PFSK-1 (cell line): Measurements from ENCODE around the gene ATG16L2.

Source experiments
- FOXP2 ChIP-seq: optimal IDR thresholded peaks from 2 replicates; pipeline ENCODE3; 2011; ENCODE audit warnings: borderline replicate concordance, control low read depth, inconsistent platforms; ENCODE audit not compliant: insufficient read depth; ENCODE audit errors: extremely low read length, extremely low read depth
- POLR2AphosphoS5 ChIP-seq: IDR thresholded peaks from 2 replicates; pipeline ENCODE4 v1.6.1; 2012; ENCODE audit warnings: low read depth, mild to moderate bottlenecking, control low read depth, low read length, moderate library complexity
- REST ChIP-seq, 2 experiments: IDR thresholded peaks; 2 replicates each; pipeline versions ENCODE4 v1.6.1 to v1.8.0; 2011 to 2012; ENCODE audit warnings: low read depth in 2 of 2, low read length in 2 of 2, control low read depth in 1 of 2, inconsistent platforms in 1 of 2, mild to moderate bottlenecking in 1 of 2, moderate library complexity in 1 of 2; ENCODE audit not compliant: insufficient read depth in 1 of 2
- SIN3A ChIP-seq: IDR thresholded peaks from 2 replicates; pipeline ENCODE4 v1.6.1; 2012; ENCODE audit warnings: mild to moderate bottlenecking, low read length, moderate library complexity, borderline replicate concordance; ENCODE audit not compliant: insufficient read depth
- TAF1 ChIP-seq: IDR thresholded peaks from 2 replicates; pipeline ENCODE4 v1.6.1; 2012; ENCODE audit warnings: low read length, control low read depth, borderline replicate concordance; ENCODE audit not compliant: insufficient read depth

GRCh38 chr11:72856551-72857345 is 42.5 kb downstream of the ATG16L2 start:
- TF ChIP-seq POLR2AphosphoS5 (no peak), SIN3A (no peak), TAF1 (no peak), REST (IDR thresholded peaks at IDR 0.05; ENCODE audit: insufficient read depth in 1 of 2, low read depth in 2 of 2, low read length in 2 of 2) (no peak), FOXP2 (no peak)
